Umbilical cord (tissue), 2 donors: ENCODE data around the gene SELENOO. TPM values are rescaled to one million over a fixed set of nuclear protein-coding genes. Genes with fewer than 3 reads are reported as not detected.

Experiments used
- DNase-seq: peaks from one replicate; pipeline ENCODE4 v3.0.0-alpha.2; 2015; ENCODE audit warnings: low spot score
- total RNA-seq: library from RNA; depleted of rRNA; stranded (reverse); fragments of >200 nt; gene quantifications from one replicate; pipeline ENCODE4 v1.2.3, GENCODE V29; 2014; ENCODE audit warnings: low replicate concordance; ENCODE audit not compliant: insufficient read depth

Gene SELENOO
- total RNA-seq, 1 donor from 2014 or later = 6.3 TPM

DNA sequence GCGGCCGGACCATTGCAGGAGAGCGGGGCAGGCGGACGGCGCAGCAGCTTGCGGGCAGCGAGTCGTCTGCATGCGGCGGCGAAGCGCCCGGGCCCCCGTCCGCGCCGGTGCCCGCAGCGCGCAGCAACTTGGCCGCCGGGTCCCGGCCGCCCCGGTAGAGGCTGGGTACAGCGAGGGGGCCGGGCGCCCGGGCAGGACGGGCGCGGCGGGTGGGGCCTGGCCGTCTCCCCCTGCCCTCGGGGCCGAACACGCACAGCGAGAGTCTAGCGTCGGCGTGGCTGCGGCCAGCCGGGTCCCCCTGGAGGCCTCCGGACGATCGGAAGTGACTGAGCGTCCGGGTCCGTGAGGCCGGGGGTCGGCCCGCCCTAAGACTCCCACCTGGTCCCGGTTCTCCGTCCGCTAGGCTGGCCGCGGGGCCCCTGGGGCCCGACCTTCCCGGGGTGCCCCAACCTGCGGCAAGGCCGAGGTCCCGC is 15.9 kb upstream of the SELENOO start:
- DNase-seq = no peak

DNA sequence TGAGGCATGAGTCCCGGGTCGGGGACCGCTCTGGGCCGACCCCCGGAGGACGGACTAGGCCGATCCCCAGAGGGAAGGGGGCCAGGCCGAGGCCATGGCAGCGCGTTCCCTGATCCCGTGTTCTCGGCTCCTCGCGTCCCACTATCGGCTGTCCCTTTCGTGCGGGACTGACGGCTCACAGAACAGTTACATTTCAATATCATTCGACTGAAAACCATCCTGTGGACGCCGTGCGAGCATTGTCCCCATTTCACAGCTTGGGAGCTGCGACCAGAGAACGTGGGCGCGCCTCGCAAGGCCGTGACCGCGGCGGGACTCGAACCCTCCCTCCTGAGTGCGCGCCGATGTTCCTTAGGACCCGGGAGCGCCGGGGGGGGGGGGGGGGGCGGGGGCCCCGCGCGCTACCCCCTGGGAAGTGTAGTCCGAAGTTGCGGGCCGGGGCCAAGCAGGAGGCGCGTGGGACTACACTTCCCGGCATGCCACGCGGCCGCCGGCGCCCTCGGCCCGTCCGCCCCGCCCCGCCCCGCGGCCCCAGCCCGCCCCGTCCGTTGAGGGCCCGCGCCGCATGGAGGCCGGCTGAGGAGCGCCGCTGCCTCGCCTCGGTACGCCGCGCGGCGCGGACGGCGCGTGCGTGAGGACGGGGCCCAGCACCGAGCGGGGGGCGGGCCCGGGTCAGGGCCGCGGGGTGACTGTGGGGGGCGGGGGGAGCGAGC is 15.3 kb upstream of the SELENOO start, which contains the start of gene TRABD:
Gene TRABD, plus strand, starts transcription at position 539 of the 713 bp plus-strand sequence. CDS start 7,148 bp downstream, outside the sequence.
- peak; percentile 90 for DNase-seq

DNA sequence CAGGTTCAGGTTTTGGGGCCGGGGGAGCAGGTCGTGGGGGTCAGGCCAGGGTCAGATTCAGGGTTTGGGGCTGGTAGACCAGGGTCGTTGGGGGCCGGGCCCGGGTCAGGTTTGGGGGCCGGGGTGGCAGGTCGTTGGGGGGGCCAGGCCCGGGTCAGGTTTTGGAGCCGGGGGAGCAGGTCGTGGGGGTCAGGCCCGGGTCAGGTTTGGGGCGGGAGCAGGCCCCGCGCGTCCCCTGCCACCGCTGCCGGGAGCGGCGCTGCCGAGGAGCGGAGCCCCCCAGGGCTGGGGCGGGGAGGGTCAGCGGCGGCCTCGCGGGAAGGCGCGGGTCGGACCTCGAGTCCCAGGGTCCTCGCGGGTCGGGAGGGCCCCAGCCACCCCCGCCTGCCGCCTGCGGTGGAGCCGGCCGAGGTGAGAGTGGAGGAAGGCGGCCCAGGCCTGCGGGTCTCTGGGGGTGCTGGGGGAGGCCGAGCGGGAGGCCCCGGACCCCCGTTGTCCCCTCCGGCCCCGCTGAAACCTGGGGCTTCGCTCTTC is 14.6 kb upstream of the SELENOO start:
- no peak for DNase-seq

DNA sequence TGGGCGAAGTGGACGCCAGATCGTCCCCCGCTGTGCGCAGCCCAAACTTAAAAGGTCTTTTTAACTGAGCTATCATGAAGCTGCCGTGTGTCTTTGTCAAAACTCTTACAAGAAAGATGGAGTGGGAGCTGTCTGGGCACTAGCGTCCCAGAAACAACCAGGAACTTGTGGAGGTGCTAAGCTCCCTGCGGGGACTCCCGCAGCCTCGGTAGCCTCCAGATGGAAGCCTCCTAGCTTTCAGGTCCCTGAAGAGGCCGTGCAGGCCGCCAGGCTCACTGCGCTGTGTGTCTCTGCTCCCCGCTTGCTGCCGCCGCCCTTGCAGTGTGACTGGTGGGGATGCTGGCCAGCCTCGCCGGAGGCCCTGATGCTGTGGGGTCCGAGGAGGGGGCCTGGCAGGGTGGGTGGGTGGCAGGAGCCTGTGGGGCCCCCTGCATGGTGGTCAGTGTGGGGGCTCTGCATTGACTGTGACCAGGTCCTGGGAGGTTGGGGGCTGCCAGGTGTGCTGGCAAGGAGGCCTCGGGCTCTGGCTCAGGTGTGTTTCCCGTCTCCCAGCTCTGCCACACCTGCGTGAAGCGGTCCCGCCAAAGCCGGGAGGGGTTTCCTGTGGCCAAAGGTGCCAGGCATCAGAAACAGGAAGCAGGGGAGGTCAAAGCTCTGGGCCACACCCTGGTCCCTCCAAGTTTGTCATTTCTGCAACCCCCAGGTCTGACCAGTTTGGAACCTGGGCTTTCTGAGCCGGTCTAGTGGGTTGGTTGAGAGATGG is 13.9 kb upstream of the SELENOO start:
- DNase-seq = no peak

DNA sequence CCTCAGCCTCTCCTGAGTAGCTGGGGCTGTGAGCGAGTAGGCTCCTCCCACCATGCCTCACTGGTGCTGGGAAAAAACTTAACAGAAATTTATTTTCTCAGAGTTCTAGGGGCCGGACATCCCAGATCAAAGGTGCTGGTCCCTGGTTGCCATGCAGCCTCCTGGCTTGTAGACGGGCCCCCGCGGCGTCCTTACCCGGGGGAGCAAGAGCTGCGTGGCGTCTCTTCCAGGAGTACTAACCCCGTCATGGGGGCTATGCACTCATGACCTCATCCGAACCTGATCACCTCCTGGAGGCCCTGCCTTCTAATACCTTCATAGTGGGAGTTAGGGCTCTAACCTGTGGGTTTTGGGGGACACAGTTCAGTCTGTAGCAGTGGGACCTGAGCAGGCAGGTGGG is 12.5 kb upstream of the SELENOO start:
- no peak for DNase-seq

DNA sequence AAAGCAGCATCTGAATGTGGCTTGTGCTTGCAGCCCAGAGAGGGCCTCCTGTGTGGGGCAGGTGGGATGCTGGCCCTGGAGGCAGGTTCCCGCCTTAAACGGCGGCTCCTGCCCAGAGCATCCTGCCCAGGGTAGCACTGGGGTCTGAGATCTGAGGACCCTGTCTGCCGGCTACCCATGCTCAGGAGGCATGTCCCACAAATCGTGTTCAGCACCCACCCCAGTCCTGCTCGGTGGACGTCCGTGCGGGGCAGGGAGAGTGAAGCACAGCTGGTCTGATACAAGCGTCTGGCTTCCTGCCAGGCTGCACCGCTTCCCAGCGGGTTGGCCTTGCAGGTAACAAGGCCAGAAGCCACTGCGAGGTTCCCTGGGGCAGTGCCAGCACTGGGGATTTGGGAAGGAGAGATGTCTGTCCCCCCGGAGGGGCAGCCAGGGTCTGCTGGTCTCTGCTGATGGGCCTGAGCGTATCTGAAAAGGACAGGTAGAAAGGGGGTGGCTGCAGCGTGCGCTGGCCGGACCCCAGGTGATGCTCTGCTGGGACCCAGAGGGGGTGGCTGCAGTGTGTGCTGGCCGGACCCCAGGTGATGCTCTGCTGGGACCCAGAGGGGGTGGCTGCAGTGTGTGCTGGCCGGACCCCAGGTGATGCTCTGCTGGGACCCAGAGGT is 11.5 kb upstream of the SELENOO start:
- no peak for DNase-seq

DNA sequence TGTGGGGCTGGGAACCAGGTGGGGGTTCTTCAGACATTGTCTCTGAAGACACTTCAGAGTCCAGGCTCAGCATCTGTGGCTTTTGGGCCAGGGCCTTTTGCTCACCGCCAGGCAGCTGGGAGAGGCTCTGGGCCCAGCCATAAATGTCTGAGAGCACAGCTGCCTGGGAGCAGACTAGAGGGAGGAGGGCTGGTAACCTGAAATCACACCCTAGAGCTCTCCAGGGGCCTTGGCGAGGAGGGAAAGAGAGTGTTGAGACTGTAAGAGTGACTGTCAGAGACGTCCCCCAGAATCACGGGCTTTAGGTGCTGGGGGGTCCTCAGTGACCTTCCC is 11.0 kb upstream of the SELENOO start:
- DNase-seq = no peak

DNA sequence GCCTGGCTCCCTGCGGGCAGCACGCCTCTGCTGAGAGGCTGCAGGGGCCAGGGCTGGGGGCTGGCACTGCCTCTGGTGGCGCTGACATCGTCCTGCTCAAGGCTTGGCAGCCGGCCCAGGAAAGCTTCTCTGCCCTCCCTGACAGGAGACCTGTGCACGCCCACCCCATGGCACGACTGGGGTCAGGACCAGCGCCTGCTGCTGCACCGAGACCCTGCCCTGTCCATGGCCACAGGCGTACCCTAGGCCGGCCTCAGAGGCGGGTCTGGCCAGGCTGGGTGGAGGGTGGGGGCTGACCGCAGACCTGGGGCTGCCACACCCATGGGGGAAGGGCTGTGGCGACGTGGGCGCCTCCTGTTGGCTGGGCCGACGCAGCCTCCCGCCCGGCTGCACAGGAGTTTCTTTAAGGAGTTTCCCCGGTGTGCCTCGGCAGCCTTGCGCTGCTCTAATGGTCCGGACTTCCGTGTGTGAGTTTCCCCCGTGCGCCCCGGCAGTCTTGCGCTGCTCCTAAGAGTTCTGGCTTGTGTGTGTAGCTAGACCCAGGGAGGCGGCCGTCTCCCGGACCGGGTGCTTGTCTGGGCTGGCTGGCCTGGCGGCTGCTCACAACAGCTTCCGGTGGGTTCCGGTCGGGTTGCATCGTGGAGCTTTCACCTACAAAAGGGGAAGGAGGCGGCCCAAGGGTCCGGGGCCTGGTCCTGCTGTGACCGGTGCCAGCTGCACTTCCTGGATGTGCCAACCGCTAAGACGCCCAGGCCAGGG is 10.4 kb upstream of the SELENOO start:
- DNase-seq = peak; percentile 89

DNA sequence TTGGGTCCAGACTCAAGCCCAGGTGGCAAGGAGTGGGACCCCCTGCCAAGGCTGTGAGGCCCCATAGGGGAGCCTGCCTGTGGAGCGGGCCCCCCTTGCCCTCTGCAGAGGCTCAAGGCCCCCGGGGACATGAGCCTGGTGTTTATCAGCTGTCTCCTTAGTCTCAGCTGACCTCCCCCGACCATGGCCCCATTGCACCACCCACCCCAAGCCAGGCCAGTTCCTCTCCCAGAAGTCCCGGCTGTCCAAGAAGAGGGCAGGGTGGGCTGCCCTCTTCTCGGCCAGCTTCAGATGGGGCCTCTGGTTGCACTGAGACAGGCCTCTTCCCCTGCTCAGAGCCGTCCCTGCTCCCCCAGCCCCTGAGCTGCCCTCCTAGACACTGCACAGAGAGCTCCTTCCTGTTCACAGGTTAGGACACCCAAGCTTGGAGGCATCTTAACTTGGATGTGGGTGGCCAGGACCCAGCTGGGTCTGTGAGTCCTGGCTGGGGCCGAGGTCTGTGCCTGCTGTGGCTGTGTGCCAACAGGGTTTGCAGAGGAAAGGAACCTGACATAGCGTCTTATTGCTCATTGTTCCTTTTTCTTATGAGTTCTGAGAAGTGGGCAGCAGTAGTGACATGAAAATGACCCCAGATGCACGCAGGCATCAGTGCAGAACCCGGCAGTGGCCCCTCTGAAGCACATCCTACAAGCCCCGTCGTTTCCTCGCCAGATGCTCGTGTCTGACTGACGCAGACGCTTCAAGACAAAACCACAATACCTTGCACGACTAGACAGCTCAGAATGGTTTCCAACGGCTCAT is 9.7 kb upstream of the SELENOO start:
- peak; percentile 83 for DNase-seq

DNA sequence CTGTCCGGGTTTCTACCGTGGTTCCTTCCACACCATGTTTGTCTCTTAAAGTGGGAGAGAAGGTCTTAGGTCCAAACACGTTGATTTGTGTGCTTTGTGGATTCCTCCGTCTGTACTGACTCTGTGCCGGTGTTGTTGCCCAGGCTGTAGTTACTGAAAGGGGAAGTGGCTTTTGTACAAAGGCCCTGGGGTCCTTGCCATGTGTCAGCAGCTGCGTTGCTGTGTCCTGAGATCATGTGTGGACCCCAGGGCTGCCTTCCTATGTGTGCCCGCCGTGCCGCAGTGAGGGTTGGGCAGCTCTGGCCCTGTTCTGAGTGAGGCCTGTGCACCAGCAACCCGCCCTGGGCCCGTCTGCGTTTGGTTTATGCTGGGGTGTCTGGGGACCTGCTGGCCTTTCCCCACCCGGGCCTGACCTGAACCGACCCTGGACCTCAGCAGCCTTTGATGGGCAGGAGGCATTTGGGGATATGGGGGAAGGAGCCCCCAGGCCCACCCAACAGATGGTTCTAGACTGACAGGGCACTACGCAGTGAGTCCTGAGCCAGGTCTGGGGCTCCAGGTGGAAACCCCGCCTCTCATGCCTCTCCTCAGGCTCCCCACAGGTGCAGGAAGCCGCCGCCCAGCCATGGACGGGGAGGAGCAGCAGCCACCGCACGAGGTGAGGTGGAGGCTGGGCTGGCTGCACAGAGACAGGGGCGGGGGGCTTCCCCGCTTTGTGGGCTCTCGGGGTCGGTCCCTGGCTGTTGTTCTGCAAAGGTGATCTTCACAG is 8.2 kb upstream of the SELENOO start:
- DNase-seq = no peak

DNA sequence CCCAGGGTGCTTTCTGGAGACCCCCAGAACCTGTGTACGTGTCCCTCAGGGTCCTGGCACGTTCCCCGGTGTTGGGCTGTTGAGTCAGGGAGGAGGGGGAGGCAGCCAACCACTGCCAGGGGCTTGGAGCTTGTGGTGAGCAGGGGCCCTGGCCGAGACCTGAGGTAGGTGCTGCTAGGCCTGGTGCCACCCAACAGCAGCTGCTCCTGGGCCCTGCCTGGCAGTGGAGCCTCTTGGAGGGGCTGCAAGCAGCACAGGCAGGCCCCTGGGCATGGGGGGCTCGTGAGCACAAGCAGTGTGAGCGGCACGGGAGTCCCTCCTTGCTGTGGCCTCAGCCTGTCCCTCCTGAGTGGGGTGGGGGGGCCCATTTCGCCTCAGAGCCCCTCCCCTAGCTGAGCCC is 7.2 kb upstream of the SELENOO start:
- no peak for DNase-seq

DNA sequence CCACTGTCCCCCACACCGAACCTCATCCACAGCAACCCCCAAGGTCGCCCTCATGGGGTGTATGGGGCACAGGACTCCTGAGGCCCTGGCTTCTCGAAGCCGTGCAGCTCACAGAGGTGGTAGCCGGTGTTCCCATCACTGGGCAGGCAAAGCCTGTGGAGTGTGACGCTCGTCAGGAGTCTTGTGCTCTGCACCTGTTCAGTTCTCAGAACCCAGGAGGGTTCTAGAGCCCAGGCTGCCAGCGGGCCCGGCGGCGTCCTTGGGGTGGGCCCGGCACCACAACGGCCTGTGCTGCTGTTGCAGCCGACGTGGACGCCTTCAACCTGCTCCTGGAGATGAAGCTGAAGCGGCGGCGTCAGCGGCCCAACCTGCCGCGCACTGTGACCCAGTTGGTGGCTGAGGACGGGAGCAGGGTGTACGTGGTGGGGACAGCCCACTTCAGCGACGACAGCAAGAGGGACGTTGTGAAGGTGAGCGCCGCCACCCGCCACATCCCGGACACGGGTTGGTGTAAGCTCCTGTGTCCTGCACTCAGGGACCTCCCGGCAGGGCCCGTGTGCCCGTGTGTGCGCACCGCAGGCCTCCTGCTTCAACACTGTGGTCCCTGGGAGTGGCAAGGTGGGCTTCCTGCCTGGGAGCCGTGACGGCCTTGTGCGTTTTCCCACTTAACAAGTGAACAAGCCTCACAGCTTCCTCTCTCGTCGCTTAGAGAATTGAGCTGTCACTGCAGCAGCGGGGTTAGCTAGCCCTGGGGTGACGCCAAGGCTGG is 6.6 kb upstream of the SELENOO start:
- DNase-seq = no peak

DNA sequence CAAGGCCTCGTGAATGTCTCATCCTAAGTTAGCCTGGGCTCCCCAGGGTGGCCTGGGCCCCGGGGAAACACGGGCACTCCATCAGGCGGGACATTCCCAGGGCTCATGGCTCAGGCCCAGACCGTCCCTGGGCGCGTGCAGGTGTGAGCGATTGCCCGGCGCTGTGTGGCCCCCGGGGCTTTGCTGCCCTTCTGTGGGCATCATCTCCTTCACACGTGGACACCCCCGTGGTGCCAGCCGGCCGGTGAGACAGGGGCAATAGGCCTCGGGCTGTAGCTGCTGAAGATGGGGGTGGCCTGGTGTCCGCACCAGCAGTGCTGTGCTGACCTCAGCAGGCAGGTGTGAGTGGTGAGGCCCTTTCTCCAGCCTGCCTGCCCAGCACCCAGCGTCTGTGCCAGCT is 4.6 kb upstream of the SELENOO start:
- no peak for DNase-seq

DNA sequence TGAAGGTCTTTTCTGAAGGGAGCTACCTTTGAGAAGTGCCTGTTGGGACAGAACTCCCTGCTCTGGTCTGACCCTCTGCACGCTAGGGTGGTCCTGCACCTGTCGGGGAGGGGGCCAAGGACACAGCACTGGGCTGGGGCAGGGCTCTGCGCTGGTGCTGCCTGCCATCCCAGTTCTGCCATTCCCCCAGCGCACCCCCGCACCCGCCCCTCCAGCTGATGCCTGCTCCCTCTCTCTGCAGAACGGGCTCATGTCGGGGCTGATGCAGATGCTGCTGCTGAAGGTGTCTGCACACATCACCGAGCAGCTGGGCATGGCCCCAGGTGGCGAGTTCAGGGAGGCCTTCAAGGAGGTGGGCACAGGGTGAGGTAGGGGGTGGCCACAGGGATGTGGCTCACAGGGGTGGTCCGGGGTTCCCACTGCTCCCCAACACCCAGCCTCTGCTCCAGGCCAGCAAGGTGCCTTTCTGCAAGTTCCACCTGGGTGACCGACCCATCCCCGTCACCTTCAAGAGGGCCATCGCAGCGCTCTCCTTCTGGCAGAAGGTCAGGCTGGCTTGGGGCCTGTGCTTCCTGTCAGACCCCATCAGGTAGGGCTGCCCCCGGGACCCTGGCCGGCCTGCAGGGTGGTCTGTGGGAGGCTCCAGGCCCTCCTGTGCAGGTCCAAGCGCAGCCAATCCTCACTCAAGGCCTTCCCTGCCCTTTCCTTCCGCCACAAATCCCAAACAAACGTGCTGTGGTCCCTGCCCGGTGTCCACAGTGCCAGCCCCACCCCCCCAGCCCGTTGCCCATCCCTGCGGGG is 3.6 kb upstream of the SELENOO start:
- no peak for DNase-seq

DNA sequence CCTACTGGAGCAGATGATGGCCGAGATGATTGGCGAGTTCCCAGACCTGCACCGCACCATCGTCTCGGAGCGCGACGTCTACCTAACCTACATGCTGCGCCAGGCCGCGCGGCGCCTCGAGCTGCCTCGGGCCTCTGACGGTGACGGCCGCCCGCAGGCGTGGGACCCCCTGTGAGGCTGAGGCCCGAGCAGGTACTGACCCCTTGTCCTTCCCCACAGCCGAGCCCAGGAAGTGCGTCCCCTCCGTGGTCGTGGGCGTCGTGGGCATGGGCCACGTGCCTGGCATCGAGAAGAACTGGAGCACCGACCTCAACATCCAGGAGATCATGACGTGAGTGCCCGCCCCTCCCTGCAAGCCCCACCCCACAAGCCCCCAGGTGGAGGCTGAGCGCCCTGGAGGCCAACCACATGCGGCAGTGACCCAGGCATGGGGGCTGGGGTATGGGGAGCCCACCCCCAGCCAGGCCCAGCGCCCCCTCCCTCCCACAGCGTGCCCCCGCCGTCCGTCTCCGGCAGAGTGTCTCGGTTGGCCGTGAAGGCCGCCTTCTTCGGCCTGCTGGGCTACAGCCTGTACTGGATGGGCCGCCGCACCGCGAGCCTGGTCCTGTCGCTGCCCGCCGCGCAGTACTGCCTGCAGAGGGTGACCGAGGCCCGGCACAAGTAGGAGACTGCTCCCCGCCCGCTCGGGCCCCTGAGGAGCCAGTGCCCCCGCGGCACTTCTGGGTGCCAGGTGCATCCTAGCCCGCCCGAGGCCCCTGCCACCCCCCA is 2.8 kb upstream of the SELENOO start:
- no peak for DNase-seq

DNA sequence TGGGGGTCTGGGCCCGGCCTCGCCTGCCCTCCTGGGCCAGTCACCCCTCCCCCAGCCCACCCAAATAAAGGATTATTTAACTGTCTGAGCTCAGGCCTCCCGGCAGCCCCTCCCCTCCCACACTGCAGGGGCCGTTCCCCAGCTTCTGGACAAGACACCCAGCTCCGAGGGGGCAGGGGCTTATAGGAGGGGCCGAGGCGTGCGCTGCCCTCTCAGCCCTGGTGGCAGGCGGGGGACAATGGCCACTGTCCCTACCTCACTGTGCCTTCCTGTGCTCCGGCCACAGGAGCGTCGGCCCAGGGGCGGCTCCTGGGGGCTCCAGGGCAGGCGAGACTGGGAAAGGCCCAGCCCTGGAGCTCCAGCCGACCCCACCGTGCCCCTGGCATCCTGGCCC is 2.2 kb upstream of the SELENOO start:
- no peak for DNase-seq

DNA sequence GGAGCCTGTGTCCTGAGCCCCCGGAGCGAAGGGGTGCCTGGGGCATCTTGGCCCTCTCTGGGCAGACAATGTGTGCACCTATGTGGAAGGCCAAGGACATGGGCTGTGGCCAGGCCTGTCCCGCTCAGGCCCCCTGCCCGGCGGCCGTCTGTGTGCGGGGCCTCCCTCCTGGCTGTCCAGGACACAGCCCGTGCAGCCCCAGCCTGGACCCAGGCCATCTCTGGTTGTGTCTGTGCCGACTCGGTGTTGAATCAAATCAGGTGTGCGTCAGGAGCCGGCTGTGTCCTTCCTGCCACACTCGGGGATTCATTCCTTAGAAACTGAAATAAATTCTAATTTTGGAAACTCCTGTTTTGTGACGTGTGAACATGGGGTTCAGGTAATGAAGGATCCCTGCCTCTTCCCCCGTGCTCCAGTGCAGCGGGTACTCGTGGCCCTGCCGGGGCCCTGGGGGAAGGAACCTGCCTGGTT is 1.5 kb upstream of the SELENOO start:
- DNase-seq = no peak
